GM10847 (cell line): Measurements from ENCODE around the gene PDRG1.

ENCODE experiments used
- POLR2A ChIP-seq: IDR thresholded peaks from 2 replicates; pipeline ENCODE4 v1.6.1; 2011; ENCODE audit not compliant: insufficient read length; ENCODE audit errors: extremely low read depth

The PDRG1 gene

DNA sequence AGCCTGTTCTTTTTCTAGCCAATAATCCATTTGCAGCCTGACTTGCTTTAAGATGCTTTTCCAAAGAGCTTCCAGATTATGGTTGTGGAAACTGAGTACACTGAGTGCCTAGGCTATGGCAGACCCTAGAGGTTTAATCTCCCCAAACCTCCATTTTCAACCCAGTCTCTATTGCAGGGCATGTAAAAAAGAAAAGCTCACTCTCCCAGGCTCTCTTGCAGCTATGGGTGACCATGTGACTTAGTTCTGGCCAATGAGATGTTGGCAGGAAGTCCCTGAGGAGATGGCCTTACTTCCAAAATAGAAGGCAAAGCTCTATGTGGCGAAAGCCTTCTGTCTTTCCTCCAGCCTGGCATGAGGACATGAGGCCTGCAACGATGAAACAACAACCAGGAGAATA is 3.8 kb downstream of the PDRG1 start:
- no peak for TF ChIP-seq POLR2A

GRCh38 chr20:31945785-31946184 is 6.1 kb downstream of the PDRG1 start:
- no peak for TF ChIP-seq POLR2A

DNA sequence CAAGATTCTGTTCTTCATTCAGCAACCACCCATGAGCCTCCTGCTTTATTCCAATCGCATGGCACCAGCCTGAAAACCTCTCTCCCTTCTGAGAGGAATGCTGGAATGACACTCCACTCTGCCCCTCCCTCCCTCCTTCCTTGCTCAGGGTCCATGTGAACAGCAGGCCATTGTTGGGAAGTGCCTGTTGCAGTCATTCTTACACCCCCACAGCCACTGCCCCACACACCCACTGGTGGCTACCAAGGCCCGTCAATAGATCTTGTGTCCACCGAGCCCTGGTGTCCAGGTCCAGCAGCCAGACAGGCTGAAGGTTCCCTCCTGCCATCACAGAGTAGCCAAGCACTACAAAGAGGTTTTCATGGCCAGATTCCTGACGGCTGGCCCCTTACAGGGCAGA is 6.5 kb downstream of the PDRG1 start:
- TF ChIP-seq POLR2A = no peak

GRCh38 chr20:31943052-31943471 is 8.8 kb downstream of the PDRG1 start:
- TF ChIP-seq POLR2A = no peak

GRCh38 chr20:31939661-31940060 is 12.2 kb downstream of the PDRG1 start:
- no peak for TF ChIP-seq POLR2A

GRCh38 chr20:31937820-31938219 is 14.0 kb downstream of the PDRG1 start:
- no peak for TF ChIP-seq POLR2A

DNA sequence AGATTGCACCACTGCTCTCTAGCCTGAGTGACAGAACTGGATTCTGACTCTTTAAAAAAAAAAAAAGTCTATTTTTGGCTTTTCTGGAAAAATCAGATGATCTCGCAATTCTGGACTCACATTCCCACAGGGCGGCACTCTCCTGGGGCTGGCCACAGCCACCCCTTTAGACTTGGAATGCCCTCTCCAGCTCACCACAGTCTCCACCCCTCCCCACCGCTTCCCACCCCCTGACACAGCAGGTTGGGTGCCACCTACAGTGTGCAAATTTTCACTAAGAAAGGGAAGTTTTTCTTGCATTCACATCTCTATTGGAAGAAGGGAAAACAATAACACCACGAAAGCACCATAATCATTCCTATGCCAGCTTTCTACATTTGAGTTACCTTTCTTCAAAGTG is 15.4 kb downstream of the PDRG1 start:
- TF ChIP-seq POLR2A = no peak

- no peak for TF ChIP-seq POLR2A
Measured at GRCh38 chr20:31934968-31935764, 16.7 kb downstream of the PDRG1 start.

GRCh38 chr20:31934491-31934890 is 17.4 kb downstream of the PDRG1 start:
- TF ChIP-seq POLR2A = no peak

DNA sequence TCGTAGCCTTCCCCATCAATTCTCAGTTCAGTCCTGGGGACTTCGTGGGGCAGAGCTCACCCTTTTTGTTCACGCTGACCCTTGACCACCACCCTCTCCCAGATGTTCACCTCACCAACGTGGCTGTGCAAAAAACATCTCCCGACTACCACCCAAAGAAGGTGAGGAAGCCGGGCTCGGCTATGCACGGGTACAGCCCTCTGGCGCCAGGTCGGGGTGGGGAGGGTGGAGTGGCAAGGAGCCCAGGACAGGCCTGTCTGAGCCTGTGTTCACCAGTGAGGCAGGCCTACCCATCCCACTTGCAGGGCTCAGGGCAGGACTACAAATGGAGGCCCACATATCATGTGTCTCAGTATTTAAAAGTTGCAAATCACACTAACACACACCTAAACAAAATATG is 18.1 kb downstream of the PDRG1 start:
- no peak for TF ChIP-seq POLR2A

- TF ChIP-seq POLR2A = no peak
Measured at GRCh38 chr20:31930779-31931178, 21.1 kb downstream of the PDRG1 start.

DNA sequence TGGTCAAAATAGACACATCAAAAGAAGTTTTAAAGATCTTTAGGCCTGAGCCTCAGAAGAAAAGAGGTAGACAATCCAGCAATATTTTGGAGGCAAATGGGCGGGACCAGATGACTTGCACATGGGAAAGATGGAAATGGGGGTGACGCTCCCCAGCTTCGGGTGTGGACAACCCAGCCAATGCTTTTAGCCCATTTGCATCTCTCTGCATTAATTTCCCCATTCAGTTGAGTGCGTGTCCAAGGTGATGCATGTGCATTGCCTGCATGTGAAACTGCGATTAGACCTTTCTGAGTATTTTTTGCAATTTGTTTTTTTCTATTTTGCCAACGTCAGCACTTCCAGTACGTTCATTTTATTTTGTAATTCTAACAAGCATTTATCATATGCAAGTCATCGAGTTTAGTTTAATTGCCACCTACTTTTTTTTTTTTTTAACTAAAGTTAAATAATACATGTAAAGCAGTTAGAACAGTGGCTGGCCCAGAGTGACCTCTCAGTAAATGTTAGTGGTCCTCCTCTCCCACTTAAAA is 24.2 kb downstream of the PDRG1 start:
- TF ChIP-seq POLR2A = no peak

DNA sequence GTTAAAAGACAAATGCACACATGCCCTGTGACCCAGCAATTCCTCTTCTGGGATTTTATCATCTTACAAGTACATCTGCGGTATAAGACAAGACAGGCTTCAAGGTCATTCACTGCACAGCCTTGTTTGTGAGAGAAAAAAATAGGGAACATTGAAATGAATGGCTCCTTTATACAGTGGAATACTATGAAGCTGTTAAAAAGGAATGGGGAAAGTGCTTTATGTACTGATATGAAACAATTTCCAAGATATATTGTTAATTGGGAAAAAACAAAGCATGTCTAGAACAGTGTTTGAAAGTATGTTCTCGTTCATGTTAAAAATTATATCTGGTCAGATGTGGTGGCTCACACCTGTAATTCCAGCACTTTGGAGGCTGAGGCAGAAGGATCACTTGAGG is 25.4 kb downstream of the PDRG1 start:
- TF ChIP-seq POLR2A = no peak

DNA sequence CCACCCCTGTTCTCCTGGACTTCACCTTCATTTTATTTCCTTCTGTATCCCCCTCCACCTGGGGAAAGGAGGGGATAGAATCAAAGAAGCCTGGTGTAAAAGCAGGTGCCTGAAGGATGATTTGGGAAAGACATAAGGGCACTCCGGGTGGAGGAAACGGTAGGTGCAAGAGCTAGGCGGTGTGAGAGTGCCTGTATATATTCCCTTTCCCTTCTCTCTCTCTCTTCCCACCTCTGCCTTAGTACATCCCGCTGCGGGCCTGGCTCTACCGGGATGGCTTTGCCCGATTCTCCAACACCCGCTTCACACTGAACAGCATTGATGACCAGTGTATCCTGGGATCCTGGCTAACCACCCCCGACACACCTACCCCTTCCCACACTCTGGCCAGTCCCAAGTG is 26.2 kb downstream of the PDRG1 start:
- no peak for TF ChIP-seq POLR2A

GRCh38 chr20:31924561-31924960 is 27.3 kb downstream of the PDRG1 start:
- no peak for TF ChIP-seq POLR2A

GRCh38 chr20:31923388-31924331 is 28.2 kb downstream of the PDRG1 start:
- TF ChIP-seq POLR2A = no peak
